GM12873 (cell line): ENCODE results near the gene RNF208.

Experiments used
- TF ChIP-seq, protein P1 (sequence below): IDR thresholded peaks from 2 replicates; pipeline ENCODE4 v1.5.1; 2012; ENCODE audit warnings: low read depth, mild to moderate bottlenecking, moderate library complexity, low read length, control low read depth; ENCODE audit not compliant: insufficient read depth; ENCODE audit errors: missing control alignments

Gene RNF208

DNA sequence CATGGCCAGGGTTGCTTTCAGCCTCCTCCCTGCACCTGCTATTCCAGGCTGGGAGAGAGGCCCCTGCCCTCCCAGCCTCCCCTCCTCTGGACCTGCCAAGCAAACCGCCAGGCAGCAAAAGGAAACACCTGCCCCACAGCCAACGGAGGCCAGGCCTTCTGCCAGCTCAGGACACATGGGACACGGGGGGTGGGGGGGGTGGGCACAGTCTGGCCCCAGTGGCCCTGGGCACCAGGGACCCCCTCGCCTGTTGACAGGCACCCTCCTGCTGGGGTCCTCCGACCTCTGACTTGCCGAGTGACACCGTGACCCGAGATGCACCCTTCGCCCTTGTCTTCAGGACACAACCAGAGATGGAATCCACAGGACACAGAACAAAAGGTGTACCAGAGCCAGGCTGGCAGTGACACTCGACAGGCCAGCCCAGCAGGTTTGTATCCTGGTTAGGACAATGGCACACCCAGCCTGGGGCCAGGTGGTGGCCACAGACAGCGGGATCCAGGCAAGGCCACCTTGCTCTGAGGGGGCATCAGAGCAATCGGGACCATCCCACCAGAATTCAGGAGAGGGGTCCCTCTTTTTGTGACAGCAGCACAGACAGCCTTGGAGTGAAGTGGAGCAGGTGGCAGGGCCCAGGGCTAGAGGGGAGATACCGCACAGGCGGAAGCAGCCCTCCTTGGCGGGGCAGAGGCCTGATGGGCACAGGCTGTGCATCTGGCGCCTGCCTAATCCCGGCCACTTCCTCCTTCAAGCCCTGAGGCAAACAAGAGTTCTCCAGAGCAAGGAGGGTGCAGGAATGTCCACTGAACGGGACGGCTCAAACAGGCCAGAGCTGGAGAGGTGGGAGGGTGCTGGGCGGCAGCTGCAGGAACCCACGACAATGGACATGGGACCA lies 48.9 kb downstream of the RNF208 start:
- TF ChIP-seq, protein P1, sequence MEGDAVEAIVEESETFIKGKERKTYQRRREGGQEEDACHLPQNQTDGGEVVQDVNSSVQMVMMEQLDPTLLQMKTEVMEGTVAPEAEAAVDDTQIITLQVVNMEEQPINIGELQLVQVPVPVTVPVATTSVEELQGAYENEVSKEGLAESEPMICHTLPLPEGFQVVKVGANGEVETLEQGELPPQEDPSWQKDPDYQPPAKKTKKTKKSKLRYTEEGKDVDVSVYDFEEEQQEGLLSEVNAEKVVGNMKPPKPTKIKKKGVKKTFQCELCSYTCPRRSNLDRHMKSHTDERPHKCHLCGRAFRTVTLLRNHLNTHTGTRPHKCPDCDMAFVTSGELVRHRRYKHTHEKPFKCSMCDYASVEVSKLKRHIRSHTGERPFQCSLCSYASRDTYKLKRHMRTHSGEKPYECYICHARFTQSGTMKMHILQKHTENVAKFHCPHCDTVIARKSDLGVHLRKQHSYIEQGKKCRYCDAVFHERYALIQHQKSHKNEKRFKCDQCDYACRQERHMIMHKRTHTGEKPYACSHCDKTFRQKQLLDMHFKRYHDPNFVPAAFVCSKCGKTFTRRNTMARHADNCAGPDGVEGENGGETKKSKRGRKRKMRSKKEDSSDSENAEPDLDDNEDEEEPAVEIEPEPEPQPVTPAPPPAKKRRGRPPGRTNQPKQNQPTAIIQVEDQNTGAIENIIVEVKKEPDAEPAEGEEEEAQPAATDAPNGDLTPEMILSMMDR, result no peak

- TF ChIP-seq, protein P1, result no peak
Measured at GRCh38 chr9:137171149-137171900, 50.7 kb downstream of the RNF208 start.

GRCh38 chr9:137170486-137171148 lies 51.4 kb downstream of the RNF208 start:
- TF ChIP-seq, protein P1, result no peak
